ENCODE data around the gene MTHFD1. TPM values are rescaled to one million over a fixed set of nuclear protein-coding genes. Genes with fewer than 3 reads are reported as not detected.

Gene MTHFD1
- polyA plus RNA-seq, 1 of the 3 experiments (the other 2 are of a cell fraction) = 31.0 TPM

- TF ChIP-seq, protein P1, sequence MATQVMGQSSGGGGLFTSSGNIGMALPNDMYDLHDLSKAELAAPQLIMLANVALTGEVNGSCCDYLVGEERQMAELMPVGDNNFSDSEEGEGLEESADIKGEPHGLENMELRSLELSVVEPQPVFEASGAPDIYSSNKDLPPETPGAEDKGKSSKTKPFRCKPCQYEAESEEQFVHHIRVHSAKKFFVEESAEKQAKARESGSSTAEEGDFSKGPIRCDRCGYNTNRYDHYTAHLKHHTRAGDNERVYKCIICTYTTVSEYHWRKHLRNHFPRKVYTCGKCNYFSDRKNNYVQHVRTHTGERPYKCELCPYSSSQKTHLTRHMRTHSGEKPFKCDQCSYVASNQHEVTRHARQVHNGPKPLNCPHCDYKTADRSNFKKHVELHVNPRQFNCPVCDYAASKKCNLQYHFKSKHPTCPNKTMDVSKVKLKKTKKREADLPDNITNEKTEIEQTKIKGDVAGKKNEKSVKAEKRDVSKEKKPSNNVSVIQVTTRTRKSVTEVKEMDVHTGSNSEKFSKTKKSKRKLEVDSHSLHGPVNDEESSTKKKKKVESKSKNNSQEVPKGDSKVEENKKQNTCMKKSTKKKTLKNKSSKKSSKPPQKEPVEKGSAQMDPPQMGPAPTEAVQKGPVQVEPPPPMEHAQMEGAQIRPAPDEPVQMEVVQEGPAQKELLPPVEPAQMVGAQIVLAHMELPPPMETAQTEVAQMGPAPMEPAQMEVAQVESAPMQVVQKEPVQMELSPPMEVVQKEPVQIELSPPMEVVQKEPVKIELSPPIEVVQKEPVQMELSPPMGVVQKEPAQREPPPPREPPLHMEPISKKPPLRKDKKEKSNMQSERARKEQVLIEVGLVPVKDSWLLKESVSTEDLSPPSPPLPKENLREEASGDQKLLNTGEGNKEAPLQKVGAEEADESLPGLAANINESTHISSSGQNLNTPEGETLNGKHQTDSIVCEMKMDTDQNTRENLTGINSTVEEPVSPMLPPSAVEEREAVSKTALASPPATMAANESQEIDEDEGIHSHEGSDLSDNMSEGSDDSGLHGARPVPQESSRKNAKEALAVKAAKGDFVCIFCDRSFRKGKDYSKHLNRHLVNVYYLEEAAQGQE (IDR thresholded peaks at IDR 0.05; ENCODE audit: low read depth, low read length) = no peak
- TF ChIP-seq RXRA (IDR thresholded peaks at IDR 0.05; ENCODE audit: borderline replicate concordance, low read depth) (0 out of 2 replicates have a peak, but pooled peaks have one; percentile 14), YY1 (IDR thresholded peaks at IDR 0.05; ENCODE audit: low read depth) (no peak), RCOR1 (IDR thresholded peaks at IDR 0.05; ENCODE audit: low read length) (peak; percentile 70; the same call in 1 of the 2 replicates), JUND (IDR thresholded peaks at IDR 0.05) (peak; percentile 11; the same call in 1 of the 2 replicates), NRF1 (IDR thresholded peaks at IDR 0.05; ENCODE audit: low read depth, low read length) (no peak), RAD21 (IDR thresholded peaks at IDR 0.05; ENCODE audit: low read length) (no peak), MEF2A (IDR thresholded peaks at IDR 0.05; ENCODE audit: borderline replicate concordance, low read depth) (no peak), TAF1 (IDR thresholded peaks at IDR 0.05; ENCODE audit: borderline replicate concordance, low read depth, low read length) (no peak)
- TF ChIP-seq, protein P2, sequence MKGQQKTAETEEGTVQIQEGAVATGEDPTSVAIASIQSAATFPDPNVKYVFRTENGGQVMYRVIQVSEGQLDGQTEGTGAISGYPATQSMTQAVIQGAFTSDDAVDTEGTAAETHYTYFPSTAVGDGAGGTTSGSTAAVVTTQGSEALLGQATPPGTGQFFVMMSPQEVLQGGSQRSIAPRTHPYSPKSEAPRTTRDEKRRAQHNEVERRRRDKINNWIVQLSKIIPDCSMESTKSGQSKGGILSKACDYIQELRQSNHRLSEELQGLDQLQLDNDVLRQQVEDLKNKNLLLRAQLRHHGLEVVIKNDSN (IDR thresholded peaks at IDR 0.05; ENCODE audit: borderline replicate concordance, low read depth) = no peak
Measured at GRCh38 chr14:64444984-64445845, 57.1 kb downstream of the MTHFD1 start (continued).

- peaks cover 11 to 18% of the 10 kb centered on the region in 2 experiments for H3K36me3 ChIP-seq (replicated peaks in 1 of 2; ENCODE audit: control insufficient read depth in 1 of 2, insufficient read depth in 2 of 2, low read length in 1 of 2)
- WGBS (ENCODE audit: low lambda C conversion rate) = 87% methylated on average over 5 of the region's 5 CpGs
- H3F3A ChIP-seq (replicated peaks; ENCODE audit: insufficient read depth) = peaks cover 13% of the 10 kb centered on the region
- ChIA-PET CTCF (interaction anchor here (0.9 to 3.3 kb wide), 5 partner anchors 12 to 31 kb away, joined by 3 to 19 read pairs (median 5); partner anchors contain the start of gene AKAP5), POLR2A (no interaction called here)
- peaks cover 17 to 19% of the 10 kb centered on the region in 2 experiments; a peak in 3 of 4 replicates for H3K4me1 ChIP-seq (ENCODE audit: control insufficient read depth in 1 of 2, insufficient read depth in 2 of 2, low read depth in 1 of 2, low read length in 1 of 2)
- H3K9me3 ChIP-seq = no peaks in the 10 kb centered on the region
- H3K79me2 ChIP-seq (ENCODE audit: insufficient read depth) = no peaks in the 10 kb centered on the region
- no peak overlapping the region for H3K4me2 ChIP-seq
- H3K9me2 ChIP-seq = no peaks in the 10 kb centered on the region
- no peak overlapping the region for H2AFZ ChIP-seq (ENCODE audit: low read depth)
- H3K4me3 ChIP-seq (ENCODE audit: low read depth in 2 of 2, low read length in 1 of 2) = no peak overlapping the region
- no peaks in the 10 kb centered on the region for H3K27me3 ChIP-seq (ENCODE audit: insufficient read depth)
- TF ChIP-seq TAF1 (IDR thresholded peaks at IDR 0.05; ENCODE audit: borderline replicate concordance, low read depth, low read length) (no peak), ELF1 (IDR thresholded peaks at IDR 0.05) (no peak)
- TF ChIP-seq, protein P2 (IDR thresholded peaks at IDR 0.05; ENCODE audit: borderline replicate concordance, low read depth) = no peak
- no peaks in the 10 kb centered on the region for H4K20me1 ChIP-seq (ENCODE audit: insufficient read depth)
- H3K27ac ChIP-seq (ENCODE audit: low read depth in 2 of 2, low read length in 1 of 2) = no peak overlapping the region
- H3K9ac ChIP-seq = no peak overlapping the region
- no peak for DNase-seq
Measured at GRCh38 chr14:64447876-64448670, 59.9 kb downstream of the MTHFD1 start.

All from SK-N-SH (cell line).